Epithelial cell of proximal tubule (primary cell): ENCODE measurements around the gene OR7G3. TPM values are rescaled to one million over a fixed set of nuclear protein-coding genes. Genes with fewer than 3 reads are reported as not detected.

ENCODE experiments used
- DNase-seq: peaks from one replicate; pipeline ENCODE4 v3.0.0-alpha.2; 2011; ENCODE audit warnings: low read depth
- H3K4me3 ChIP-seq: 2 replicates; pipeline ENCODE4 v1.5.1; 2011; ENCODE audit warnings: low read depth, mild to moderate bottlenecking, low read length
- CTCF ChIP-seq: conservative IDR thresholded peaks from 2 replicates; pipeline ENCODE4 v1.5.1; 2012; ENCODE audit warnings: low read depth, mild to moderate bottlenecking, low read length
- total RNA-seq: library from RNA; depleted of rRNA; stranded (reverse); fragments of >200 nt; gene quantifications from 2 replicates; pipeline ENCODE4 v1.2.3, GENCODE V29; 2015

OR7G3 gene
- not detected in 2 replicates for total RNA-seq

DNA sequence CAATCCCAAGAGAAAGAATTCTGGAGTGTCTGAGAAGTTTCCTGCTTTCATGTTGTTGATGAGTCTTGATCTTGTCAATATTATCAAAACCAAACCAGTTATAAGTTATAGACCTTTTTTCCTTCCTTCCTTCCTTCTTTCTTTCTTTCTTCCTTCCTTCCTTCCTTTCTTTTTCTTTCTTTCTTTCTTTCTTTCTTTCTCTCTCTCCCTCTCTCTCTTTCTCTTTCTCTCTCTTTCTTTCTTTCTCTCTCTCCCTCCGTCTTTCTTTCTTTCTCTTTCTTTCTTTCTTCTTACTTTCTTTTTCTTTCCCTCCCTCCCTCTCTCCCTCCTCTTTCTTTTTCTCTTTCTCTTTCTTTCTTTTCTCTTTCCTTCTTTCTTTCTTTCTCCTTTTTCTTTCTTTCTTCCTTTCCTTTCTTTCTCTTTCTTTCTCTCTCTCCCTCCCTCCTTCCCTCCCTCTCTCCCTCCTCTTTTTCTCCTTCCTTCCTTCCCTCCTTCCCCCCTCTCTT, at the start of gene OR7G3:
OR7G3 (minus strand) TSS at position 51 of the 506 bp plus-strand sequence; CDS start at position 51, 0 bp downstream.
- no peak for DNase-seq
- no peak within 1 kb of the TSS for H3K4me3 ChIP-seq
- no peak for TF ChIP-seq CTCF

DNA sequence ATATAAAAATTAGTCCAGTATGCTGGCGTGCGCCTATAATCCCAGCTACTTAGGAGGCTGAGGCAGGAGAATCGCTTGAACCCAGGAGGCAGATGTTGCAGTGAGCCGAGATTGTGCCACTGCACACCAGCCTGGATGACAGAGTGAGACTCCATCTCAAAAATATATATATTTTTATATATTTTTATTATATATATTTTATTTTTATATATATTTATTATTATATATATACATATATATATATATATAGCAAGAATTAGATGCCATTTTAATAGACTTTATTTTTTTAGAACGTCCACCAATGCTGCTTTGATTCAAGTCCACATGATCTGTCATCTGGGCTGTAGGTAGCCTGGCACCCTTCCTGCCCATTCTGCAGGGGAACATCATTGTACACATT, 48.6 kb upstream of the OR7G3 start:
- DNase-seq: no peak
- no peak overlapping the region for H3K4me3 ChIP-seq

DNA sequence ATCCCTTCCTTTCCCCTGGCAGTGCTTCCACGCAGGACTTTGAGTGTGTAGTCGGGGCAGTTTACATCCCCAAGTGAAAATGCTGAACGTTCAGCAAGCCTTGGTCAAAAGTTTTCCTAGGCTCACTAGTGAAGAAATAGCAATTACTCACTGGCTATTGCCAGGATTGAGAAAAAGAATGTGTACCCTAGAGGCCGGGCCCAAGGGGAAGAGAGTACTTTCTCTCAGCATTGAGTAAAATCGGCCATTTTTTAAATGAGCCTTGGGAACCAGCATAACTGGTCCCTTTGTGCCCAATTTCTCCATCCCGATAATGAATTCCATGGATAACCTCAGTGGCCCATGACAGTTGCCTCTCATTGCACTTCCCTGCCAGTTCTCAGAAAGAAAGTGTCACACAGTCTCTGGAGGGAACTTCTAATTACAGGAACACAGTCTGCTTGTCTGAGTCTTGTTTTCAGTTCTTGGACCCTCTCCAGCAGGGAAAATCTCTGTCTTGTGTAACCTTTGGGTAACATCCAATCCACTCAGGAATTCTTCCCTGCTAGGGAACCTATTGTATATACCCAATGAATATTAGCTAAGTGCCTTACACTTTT, 44.7 kb upstream of the OR7G3 start:
- TF ChIP-seq CTCF: no peak
- H3K4me3 ChIP-seq: no peak overlapping the region
- DNase-seq: no peak

More for the DNA sequence above, 48.6 kb upstream of the OR7G3 start:
- TF ChIP-seq CTCF: no peak

DNA sequence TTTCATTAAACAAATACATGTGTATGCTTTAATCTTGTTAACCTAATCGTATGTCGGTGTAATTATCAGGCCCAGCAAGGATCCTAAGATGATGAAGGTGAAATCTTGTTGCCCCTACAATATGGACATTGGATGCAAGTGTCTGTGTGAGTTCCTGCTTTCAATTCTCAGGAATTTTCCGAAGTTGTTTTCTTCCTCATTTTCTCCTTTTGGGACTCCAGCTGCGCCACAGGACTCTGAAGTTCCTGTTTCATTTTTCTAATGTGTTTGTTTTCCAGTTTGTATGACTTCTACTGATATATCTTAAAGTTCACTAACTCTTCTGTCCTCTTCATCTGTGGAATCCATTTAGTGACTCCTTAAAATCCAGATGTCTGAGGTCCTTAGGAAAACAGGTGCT, 40.1 kb upstream of the OR7G3 start:
- H3K4me3 ChIP-seq: no peak overlapping the region
- no peak for TF ChIP-seq CTCF

DNA sequence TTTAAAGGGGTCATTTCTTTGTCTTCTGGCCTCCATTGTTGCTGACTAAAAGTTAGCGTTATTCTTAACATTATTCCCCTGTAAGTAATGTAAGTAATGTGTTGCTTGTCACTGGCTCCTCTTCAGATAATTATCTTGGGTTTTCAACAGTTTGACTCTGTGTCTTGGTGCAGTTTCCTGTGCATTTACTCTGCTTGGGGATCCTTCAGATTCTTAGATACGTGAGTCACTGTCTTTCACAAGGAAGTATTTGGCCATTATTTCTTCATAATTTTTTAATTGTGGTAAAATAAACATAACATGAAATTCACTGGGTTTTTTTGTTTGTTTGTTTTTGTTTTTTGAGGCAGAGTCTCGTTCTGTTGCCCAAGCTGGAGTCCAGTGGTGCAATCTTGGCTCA, 38.5 kb upstream of the OR7G3 start:
- no peak for DNase-seq
- TF ChIP-seq CTCF: no peak
- no peak overlapping the region for H3K4me3 ChIP-seq

More for the DNA sequence above, 40.1 kb upstream of the OR7G3 start:
- no peak for DNase-seq

GRCh38 chr19:9161427-9161826, 34.7 kb upstream of the OR7G3 start:
- DNase-seq: no peak
- H3K4me3 ChIP-seq: no peak overlapping the region
- no peak for TF ChIP-seq CTCF

- no peak for DNase-seq
- TF ChIP-seq CTCF: no peak
- no peak overlapping the region for H3K4me3 ChIP-seq
Measured at GRCh38 chr19:9159891-9160290, 33.1 kb upstream of the OR7G3 start.
